ENCODE data around the gene PLCG2.
A peak's percentile ranks its signal among the peaks of the same experiment; 100 is the strongest.
"Not testable (repeated sequence)": the region's sequence is repeated elsewhere in the genome, so short reads cannot be mapped to it uniquely, and the experiment has no call there.

Gene PLCG2

GRCh38 chr16:81778861-81779535 lies at the start of gene PLCG2:
Gene PLCG2 (plus strand): TSS chr16:81779291. CDS start chr16:81785990, 6,699 bp downstream.
- TF ChIP-seq POLR2A (IDR thresholded peaks at IDR 0.05; ENCODE audit: low read length) (no peak), GATA1 (IDR thresholded peaks at IDR 0.05; ENCODE audit: low read depth, low read length) (no peak)
- peak; percentile 72 to 77 for DNase-seq

GRCh38 chr16:81729451-81729850 lies 49.6 kb upstream of the PLCG2 start:
- no peak for TF ChIP-seq POLR2A (IDR thresholded peaks at IDR 0.05; ENCODE audit: low read length)
- TF ChIP-seq GATA1 (IDR thresholded peaks at IDR 0.05; ENCODE audit: low read depth, low read length) = no peak
- DNase-seq = peak; percentile 36 to 45

GRCh38 chr16:81730090-81731051 lies 48.7 kb upstream of the PLCG2 start:
- no peak for TF ChIP-seq GATA1 (IDR thresholded peaks at IDR 0.05; ENCODE audit: low read depth, low read length)
- TF ChIP-seq POLR2A (IDR thresholded peaks at IDR 0.05; ENCODE audit: low read length) = no peak
- DNase-seq = peak; percentile 23 to 48

GRCh38 chr16:81731649-81732048 lies 47.4 kb upstream of the PLCG2 start:
- TF ChIP-seq GATA1 (IDR thresholded peaks at IDR 0.05; ENCODE audit: low read depth, low read length) = no peak
- TF ChIP-seq POLR2A (IDR thresholded peaks at IDR 0.05; ENCODE audit: low read length) = no peak
- DNase-seq = no peak

GRCh38 chr16:81732699-81733098 lies 46.4 kb upstream of the PLCG2 start:
- TF ChIP-seq GATA1 (IDR thresholded peaks at IDR 0.05; ENCODE audit: low read depth, low read length) = no peak
- TF ChIP-seq POLR2A (IDR thresholded peaks at IDR 0.05; ENCODE audit: low read length) = no peak

GRCh38 chr16:81733295-81733694 lies 45.8 kb upstream of the PLCG2 start:
- no peak for DNase-seq
- TF ChIP-seq GATA1 (IDR thresholded peaks at IDR 0.05; ENCODE audit: low read depth, low read length) (no peak), POLR2A (IDR thresholded peaks at IDR 0.05; ENCODE audit: low read length) (no peak)

More at GRCh38 chr16:81732699-81733098, 46.4 kb upstream of the PLCG2 start:
- DNase-seq = no peak

GRCh38 chr16:81734632-81735434 lies 44.3 kb upstream of the PLCG2 start:
- DNase-seq = no peak
- TF ChIP-seq GATA1 (IDR thresholded peaks at IDR 0.05; ENCODE audit: low read depth, low read length) (no peak), POLR2A (IDR thresholded peaks at IDR 0.05; ENCODE audit: low read length) (no peak)

GRCh38 chr16:81737885-81738536 lies 41.1 kb upstream of the PLCG2 start:
- TF ChIP-seq POLR2A (IDR thresholded peaks at IDR 0.05; ENCODE audit: low read length) = no peak
- no peak for TF ChIP-seq GATA1 (IDR thresholded peaks at IDR 0.05; ENCODE audit: low read depth, low read length)
- peak; percentile 74 to 82 for DNase-seq

- TF ChIP-seq POLR2A (IDR thresholded peaks at IDR 0.05; ENCODE audit: low read length) = peak; percentile 34
- no peak for TF ChIP-seq GATA1 (IDR thresholded peaks at IDR 0.05; ENCODE audit: low read depth, low read length)
- DNase-seq = peak; percentile 49 to 73
These were observed 40.2 kb upstream of the PLCG2 start for GRCh38 chr16:81738783-81739496.

GRCh38 chr16:81739503-81739902 lies 39.6 kb upstream of the PLCG2 start:
- no peak for TF ChIP-seq GATA1 (IDR thresholded peaks at IDR 0.05; ENCODE audit: low read depth, low read length)
- no peak for TF ChIP-seq POLR2A (IDR thresholded peaks at IDR 0.05; ENCODE audit: low read length)
- DNase-seq = no peak

- TF ChIP-seq POLR2A (IDR thresholded peaks at IDR 0.05; ENCODE audit: low read length) (no peak), GATA1 (IDR thresholded peaks at IDR 0.05; ENCODE audit: low read depth, low read length) (no peak)
- no peak for DNase-seq
These were observed 38.9 kb upstream of the PLCG2 start for GRCh38 chr16:81740169-81740568.

GRCh38 chr16:81741430-81741770 lies 37.7 kb upstream of the PLCG2 start:
- DNase-seq = not testable (repeated sequence)

- no peak for TF ChIP-seq GATA1 (IDR thresholded peaks at IDR 0.05; ENCODE audit: low read depth, low read length)
- TF ChIP-seq POLR2A (IDR thresholded peaks at IDR 0.05; ENCODE audit: low read length) = no peak
- peak in 1 of 2 experiments; percentile 11 for DNase-seq
These were observed 34.7 kb upstream of the PLCG2 start for GRCh38 chr16:81744385-81744784.
